Neural cell (in vitro differentiated cells): ENCODE measurements around the gene ACSM6. TPM values are rescaled to one million over a fixed set of nuclear protein-coding genes. Genes with fewer than 3 reads are reported as not detected.
"Not testable (repeated sequence)": the region's sequence is repeated elsewhere in the genome, so short reads cannot be mapped to it uniquely, and the experiment has no call there.

Experiments used
- H2AFZ ChIP-seq: fragments of 200-600, 300-800 bp; sonication (generic), shearing (Covaris generic); 2 replicates; pipeline ENCODE4 v1.6.0; 2014; ENCODE audit warnings: low read depth, mild to moderate bottlenecking, antibody characterized with exemption, low read length, moderate library complexity
- H3F3A ChIP-seq: fragments of 200-600 bp; shearing (Covaris generic); 2 replicates; pipeline ENCODE4 v1.6.1; 2016; ENCODE audit warnings: mild to moderate bottlenecking, moderate library complexity, mixed read lengths, antibody characterized with exemption, low read length; ENCODE audit not compliant: insufficient read depth, poor library complexity, severe bottlenecking
- H3K27ac ChIP-seq: fragments of 200-600, 300-800 bp; sonication (generic), shearing (Covaris generic); 2 replicates; pipeline ENCODE4 v1.5.1; 2014; ENCODE audit warnings: mild to moderate bottlenecking, low read length, moderate library complexity
- H3K27me3 ChIP-seq: fragments of 300-800, 200-600 bp; sonication (generic), shearing (Covaris generic); 2 replicates; pipeline ENCODE4 v1.6.0; 2014; ENCODE audit warnings: mild to moderate bottlenecking, low read depth, low read length, moderate library complexity; ENCODE audit not compliant: insufficient read depth
- H3K36me3 ChIP-seq: fragments of 300-800, 200-600 bp; sonication (generic), shearing (Covaris generic); 2 replicates; pipeline ENCODE4 v1.5.1; 2014; ENCODE audit warnings: mild to moderate bottlenecking, antibody characterized with exemption, low read length, moderate library complexity; ENCODE audit not compliant: insufficient read depth
- H3K4me2 ChIP-seq: fragments of 300-800, 200-600 bp; sonication (generic), shearing (Covaris generic); 2 replicates; pipeline ENCODE4 v1.6.0; 2014; ENCODE audit warnings: mild to moderate bottlenecking, low read length
- H3K4me3 ChIP-seq: fragments of 300-800, 200-600 bp; sonication (generic), shearing (Covaris generic); 2 replicates; pipeline ENCODE4 v1.5.1; 2014; ENCODE audit warnings: mild to moderate bottlenecking, low read length, moderate library complexity
- H3K79me2 ChIP-seq: fragments of 200-600 bp; shearing (Covaris generic); replicated peaks from 2 replicates; pipeline ENCODE4 v1.6.0; 2014; ENCODE audit warnings: mild to moderate bottlenecking, low read length, moderate library complexity; ENCODE audit not compliant: insufficient read depth
- H3K9ac ChIP-seq: fragments of 300-800, 200-600 bp; sonication (generic), shearing (Covaris generic); 2 replicates; pipeline ENCODE4 v1.6.1; 2016; ENCODE audit warnings: mild to moderate bottlenecking, low read length, mixed read lengths
- H3K9me2 ChIP-seq: fragments of 200-600 bp; shearing (Covaris generic); 2 replicates; pipeline ENCODE4 v1.6.1; 2016; ENCODE audit warnings: mild to moderate bottlenecking, low read length, mixed read lengths; ENCODE audit not compliant: insufficient read depth
- H3K9me3 ChIP-seq: fragments of 200-600, 300-800 bp; sonication (generic), shearing (Covaris generic); 2 replicates; pipeline ENCODE4 v1.6.1; 2016; ENCODE audit warnings: mild to moderate bottlenecking, mixed run types, low read length, moderate library complexity, mixed read lengths
- H4K20me1 ChIP-seq: fragments of 200-600 bp; shearing (Covaris generic); 2 replicates; pipeline ENCODE4 v1.6.1; 2016; ENCODE audit warnings: mild to moderate bottlenecking, mixed run types; ENCODE audit not compliant: insufficient read depth
- EP300 ChIP-seq: fragments of 450-650 bp; conservative IDR thresholded peaks from 2 replicates; pipeline ENCODE4 v1.6.1; 2014; ENCODE audit warnings: antibody characterized with exemption, mild to moderate bottlenecking, moderate library complexity; ENCODE audit not compliant: poor library complexity, severe bottlenecking
- EZH2 ChIP-seq: fragments of 200-600, 300-800 bp; shearing (Covaris generic), sonication (generic); IDR thresholded peaks from 2 replicates; pipeline ENCODE4 v1.6.1; 2014; ENCODE audit warnings: antibody characterized with exemption, low read length, borderline replicate concordance, mild to moderate bottlenecking; ENCODE audit not compliant: insufficient read depth, poor library complexity, severe bottlenecking
- MXI1 ChIP-seq: fragments of 450-650 bp; conservative IDR thresholded peaks from 2 replicates; pipeline ENCODE4 v1.6.1; 2014; ENCODE audit warnings: antibody characterized with exemption, mild to moderate bottlenecking; ENCODE audit not compliant: poor library complexity, severe bottlenecking
- POLR2AphosphoS5 ChIP-seq: IDR thresholded peaks from 2 replicates; pipeline ENCODE4 v1.6.1; 2012
- RAD21 ChIP-seq: fragments of 450-650 bp; conservative IDR thresholded peaks from 2 replicates; pipeline ENCODE4 v1.6.1; 2014; ENCODE audit warnings: antibody characterized with exemption, mild to moderate bottlenecking, moderate library complexity
- SMC3 ChIP-seq: fragments of 450-650 bp; conservative IDR thresholded peaks from 2 replicates; pipeline ENCODE4 v1.6.1; 2014; ENCODE audit warnings: antibody characterized with exemption, mild to moderate bottlenecking, moderate library complexity; ENCODE audit not compliant: poor library complexity
- TAF1 ChIP-seq: IDR thresholded peaks from 2 replicates; pipeline ENCODE4 v1.6.1; 2012; ENCODE audit warnings: low read depth
- polyA plus RNA-seq: library from polyadenylated mRNA; depleted of rRNA; stranded (reverse); fragments of >200 nt; gene quantifications from 2 replicates; pipeline ENCODE4 v1.2.3, GENCODE V29; 2014
- TF ChIP-seq, protein P1 (sequence below): IDR thresholded peaks from 2 replicates; pipeline ENCODE4 v1.6.1; 2012; ENCODE audit warnings: borderline replicate concordance
- TF ChIP-seq, protein P2 (sequence below): fragments of 450-650 bp; IDR thresholded peaks from 2 replicates; pipeline ENCODE4 v1.5.1; 2014; ENCODE audit warnings: antibody characterized with exemption, mild to moderate bottlenecking, moderate library complexity; ENCODE audit not compliant: poor library complexity, severe bottlenecking

Gene ACSM6
- polyA plus RNA-seq, 1 donor from 2014 or later: not detected

DNA sequence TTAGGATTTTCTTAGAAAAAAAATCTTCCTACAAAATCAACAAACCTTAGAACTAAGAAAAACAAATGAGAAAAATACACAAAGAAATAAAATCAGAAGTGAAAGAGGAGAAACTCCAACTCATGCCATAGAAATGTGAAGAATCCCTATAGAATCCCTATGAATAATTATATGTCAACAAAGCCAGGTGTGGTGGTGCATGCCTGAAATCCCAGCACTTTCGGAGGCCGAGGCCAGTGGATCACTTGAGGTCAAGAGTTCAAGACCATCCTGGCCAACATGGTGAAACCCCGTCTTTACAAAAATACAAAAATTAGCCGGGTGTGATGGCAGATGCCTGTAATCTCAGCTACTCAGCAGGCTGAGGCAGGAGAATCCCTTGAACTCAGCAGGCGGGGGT, 27.1 kb downstream of the ACSM6 start:
- Histone ChIP-seq H3K79me2 (no peaks in the 10 kb centered on the region), H3K4me2 (no peak overlapping the region), H4K20me1 (no peaks in the 10 kb centered on the region), H3K4me3 (no peak overlapping the region), H3K9me2 (no peaks in the 10 kb centered on the region), H3K27me3 (no peaks in the 10 kb centered on the region), H3K36me3 (no peaks in the 10 kb centered on the region), H3F3A (no peaks in the 10 kb centered on the region), H3K27ac (no peak overlapping the region), H2AFZ (no peak overlapping the region), H3K9ac (no peak overlapping the region), H3K9me3 (peaks cover 3% of the 10 kb centered on the region)
- TF ChIP-seq SMC3: no peak
- TF ChIP-seq EP300: no peak
- TF ChIP-seq, protein P1, sequence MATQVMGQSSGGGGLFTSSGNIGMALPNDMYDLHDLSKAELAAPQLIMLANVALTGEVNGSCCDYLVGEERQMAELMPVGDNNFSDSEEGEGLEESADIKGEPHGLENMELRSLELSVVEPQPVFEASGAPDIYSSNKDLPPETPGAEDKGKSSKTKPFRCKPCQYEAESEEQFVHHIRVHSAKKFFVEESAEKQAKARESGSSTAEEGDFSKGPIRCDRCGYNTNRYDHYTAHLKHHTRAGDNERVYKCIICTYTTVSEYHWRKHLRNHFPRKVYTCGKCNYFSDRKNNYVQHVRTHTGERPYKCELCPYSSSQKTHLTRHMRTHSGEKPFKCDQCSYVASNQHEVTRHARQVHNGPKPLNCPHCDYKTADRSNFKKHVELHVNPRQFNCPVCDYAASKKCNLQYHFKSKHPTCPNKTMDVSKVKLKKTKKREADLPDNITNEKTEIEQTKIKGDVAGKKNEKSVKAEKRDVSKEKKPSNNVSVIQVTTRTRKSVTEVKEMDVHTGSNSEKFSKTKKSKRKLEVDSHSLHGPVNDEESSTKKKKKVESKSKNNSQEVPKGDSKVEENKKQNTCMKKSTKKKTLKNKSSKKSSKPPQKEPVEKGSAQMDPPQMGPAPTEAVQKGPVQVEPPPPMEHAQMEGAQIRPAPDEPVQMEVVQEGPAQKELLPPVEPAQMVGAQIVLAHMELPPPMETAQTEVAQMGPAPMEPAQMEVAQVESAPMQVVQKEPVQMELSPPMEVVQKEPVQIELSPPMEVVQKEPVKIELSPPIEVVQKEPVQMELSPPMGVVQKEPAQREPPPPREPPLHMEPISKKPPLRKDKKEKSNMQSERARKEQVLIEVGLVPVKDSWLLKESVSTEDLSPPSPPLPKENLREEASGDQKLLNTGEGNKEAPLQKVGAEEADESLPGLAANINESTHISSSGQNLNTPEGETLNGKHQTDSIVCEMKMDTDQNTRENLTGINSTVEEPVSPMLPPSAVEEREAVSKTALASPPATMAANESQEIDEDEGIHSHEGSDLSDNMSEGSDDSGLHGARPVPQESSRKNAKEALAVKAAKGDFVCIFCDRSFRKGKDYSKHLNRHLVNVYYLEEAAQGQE: no peak
- TF ChIP-seq TAF1: no peak
- TF ChIP-seq, protein P2, sequence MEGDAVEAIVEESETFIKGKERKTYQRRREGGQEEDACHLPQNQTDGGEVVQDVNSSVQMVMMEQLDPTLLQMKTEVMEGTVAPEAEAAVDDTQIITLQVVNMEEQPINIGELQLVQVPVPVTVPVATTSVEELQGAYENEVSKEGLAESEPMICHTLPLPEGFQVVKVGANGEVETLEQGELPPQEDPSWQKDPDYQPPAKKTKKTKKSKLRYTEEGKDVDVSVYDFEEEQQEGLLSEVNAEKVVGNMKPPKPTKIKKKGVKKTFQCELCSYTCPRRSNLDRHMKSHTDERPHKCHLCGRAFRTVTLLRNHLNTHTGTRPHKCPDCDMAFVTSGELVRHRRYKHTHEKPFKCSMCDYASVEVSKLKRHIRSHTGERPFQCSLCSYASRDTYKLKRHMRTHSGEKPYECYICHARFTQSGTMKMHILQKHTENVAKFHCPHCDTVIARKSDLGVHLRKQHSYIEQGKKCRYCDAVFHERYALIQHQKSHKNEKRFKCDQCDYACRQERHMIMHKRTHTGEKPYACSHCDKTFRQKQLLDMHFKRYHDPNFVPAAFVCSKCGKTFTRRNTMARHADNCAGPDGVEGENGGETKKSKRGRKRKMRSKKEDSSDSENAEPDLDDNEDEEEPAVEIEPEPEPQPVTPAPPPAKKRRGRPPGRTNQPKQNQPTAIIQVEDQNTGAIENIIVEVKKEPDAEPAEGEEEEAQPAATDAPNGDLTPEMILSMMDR: no peak
- no peak for TF ChIP-seq MXI1
- TF ChIP-seq POLR2AphosphoS5: no peak
- no peak for TF ChIP-seq RAD21

DNA sequence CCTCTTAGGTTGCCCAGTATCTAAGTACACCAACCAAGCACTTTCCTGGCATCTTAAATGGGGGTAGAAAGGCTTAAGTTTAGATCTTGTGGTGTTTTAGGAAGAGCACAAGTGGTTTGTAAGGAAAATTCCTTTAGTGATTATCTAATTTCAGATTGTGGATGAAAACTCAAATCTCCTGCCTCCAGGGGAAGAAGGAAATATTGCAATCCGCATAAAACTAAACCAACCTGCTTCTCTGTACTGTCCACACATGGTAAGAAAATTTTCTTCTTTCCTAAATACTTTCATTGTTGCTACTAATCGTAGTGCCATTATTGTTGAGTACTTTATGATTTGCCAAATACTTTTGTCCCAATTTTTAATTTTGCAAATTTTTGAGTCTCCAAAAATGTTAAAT, 31.1 kb downstream of the ACSM6 start:
- Histone ChIP-seq H3K4me3 (no peak overlapping the region), H4K20me1 (no peaks in the 10 kb centered on the region), H3K4me2 (no peak overlapping the region), H3K9me3 (no peaks in the 10 kb centered on the region), H2AFZ (no peak overlapping the region), H3F3A (no peaks in the 10 kb centered on the region), H3K27ac (no peak overlapping the region), H3K36me3 (no peaks in the 10 kb centered on the region), H3K9ac (no peak overlapping the region), H3K79me2 (no peaks in the 10 kb centered on the region), H3K9me2 (no peaks in the 10 kb centered on the region), H3K27me3 (no peaks in the 10 kb centered on the region)
- TF ChIP-seq, protein P1: no peak
- TF ChIP-seq, protein P2: no peak
- no peak for TF ChIP-seq EZH2
- TF ChIP-seq SMC3: no peak
- no peak for TF ChIP-seq TAF1
- TF ChIP-seq POLR2AphosphoS5: no peak
- TF ChIP-seq EP300: no peak
- no peak for TF ChIP-seq MXI1
- no peak for TF ChIP-seq RAD21

DNA sequence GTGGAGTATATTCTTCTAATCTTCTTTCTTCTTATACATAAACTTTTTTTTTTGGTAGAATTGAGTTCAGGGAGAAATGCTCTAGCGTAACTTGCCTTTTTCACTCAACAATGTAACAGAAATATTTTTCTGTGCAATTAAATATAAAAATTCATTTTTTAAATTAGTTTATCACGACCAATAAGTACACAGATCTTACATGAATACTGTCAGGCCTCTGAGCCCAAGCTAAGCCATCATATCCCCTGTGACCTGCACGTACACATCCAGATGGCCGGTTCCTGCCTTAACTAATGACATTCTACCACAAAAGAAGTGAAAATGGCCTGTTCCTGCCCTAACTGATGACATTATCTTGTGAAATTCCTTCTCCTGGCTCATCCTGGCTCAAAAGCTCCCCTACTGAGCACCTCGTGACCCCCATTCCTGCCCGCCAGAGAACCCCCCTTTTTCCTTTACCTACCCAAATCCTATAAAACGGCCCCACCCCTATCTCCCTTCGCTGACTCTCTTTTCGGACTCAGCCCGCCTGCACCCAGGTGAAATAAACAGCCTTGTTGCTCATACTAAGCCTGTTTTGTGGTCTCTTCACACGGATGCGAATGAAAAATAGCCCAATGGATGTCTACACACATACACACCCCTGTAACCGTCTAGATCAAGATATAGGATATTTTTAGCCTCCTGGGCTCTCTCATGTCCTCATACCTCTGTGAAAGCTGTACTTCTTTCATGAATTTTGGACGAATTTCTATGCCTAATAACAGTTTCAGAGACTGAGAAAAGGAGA, 35.1 kb downstream of the ACSM6 start:
- not testable (repeated sequence) for H3K9me2 ChIP-seq, H2AFZ ChIP-seq, H3K4me2 ChIP-seq, H3F3A ChIP-seq, H3K27ac ChIP-seq, H3K4me3 ChIP-seq, H3K36me3 ChIP-seq, H4K20me1 ChIP-seq, H3K79me2 ChIP-seq, H3K9ac ChIP-seq, H3K9me3 ChIP-seq, H3K27me3 ChIP-seq
